Activated CD4-positive, alpha-beta T cell treated with anti-CD3 and anti-CD28 coated beads, Interleukin-2, amount 50 U/mL, for 1 hour (primary cell): ENCODE measurements around the gene RWDD2A.
"Not testable (repeated sequence)": the region's sequence is repeated elsewhere in the genome, so short reads cannot be mapped to it uniquely, and the experiment has no call there.

Experiments
- DNase-seq: peaks from one replicate; pipeline ENCODE4 v3.0.0-alpha.2; 2020

Gene RWDD2A

GRCh38 chr6:83192871-83193746 lies at the start of gene RWDD2A, which contains the start of gene PGM3:
Gene RWDD2A (plus strand): TSS chr6:83193357. CDS start chr6:83194452, 1,095 bp downstream.
Gene PGM3 (minus strand): TSS chr6:83193265. CDS start chr6:83191012, 2,253 bp downstream.
- DNase-seq, result peak; percentile 88

GRCh38 chr6:83151114-83151513 lies 42.0 kb upstream of the RWDD2A start:
- DNase-seq, result no peak

GRCh38 chr6:83152913-83153312 lies 40.2 kb upstream of the RWDD2A start:
- no peak for DNase-seq

- DNase-seq, result no peak
Measured at GRCh38 chr6:83153883-83154521, 39.2 kb upstream of the RWDD2A start.

GRCh38 chr6:83155794-83156193 lies 37.4 kb upstream of the RWDD2A start:
- DNase-seq, result no peak

- no peak for DNase-seq
Measured at GRCh38 chr6:83160167-83160566, 33.0 kb upstream of the RWDD2A start.

- DNase-seq, result no peak
Measured at GRCh38 chr6:83167726-83168278, 25.4 kb upstream of the RWDD2A start.

- DNase-seq, result no peak
Measured at GRCh38 chr6:83168556-83168955, 24.6 kb upstream of the RWDD2A start.

- no peak for DNase-seq
Measured at GRCh38 chr6:83169106-83169505, 24.1 kb upstream of the RWDD2A start.

- no peak for DNase-seq
Measured at GRCh38 chr6:83169511-83169910, 23.6 kb upstream of the RWDD2A start.

GRCh38 chr6:83176246-83176645 lies 16.9 kb upstream of the RWDD2A start:
- no peak for DNase-seq

GRCh38 chr6:83180426-83180950 lies 12.7 kb upstream of the RWDD2A start:
- DNase-seq, result no peak

- no peak for DNase-seq
Measured at GRCh38 chr6:83182114-83182513, 11.0 kb upstream of the RWDD2A start.

- DNase-seq, result no peak
Measured at GRCh38 chr6:83183082-83183828, 9.9 kb upstream of the RWDD2A start.

GRCh38 chr6:83185096-83185495 lies 8.1 kb upstream of the RWDD2A start:
- DNase-seq, result no peak

- no peak for DNase-seq
Measured at GRCh38 chr6:83188501-83188900, 4.7 kb upstream of the RWDD2A start.

- no peak for DNase-seq
Measured at GRCh38 chr6:83190626-83191025, 2.5 kb upstream of the RWDD2A start.

- DNase-seq, result not testable (repeated sequence)
Measured at GRCh38 chr6:83191974-83192373, 1.2 kb upstream of the RWDD2A start.

GRCh38 chr6:83192456-83192855 lies 701 bp upstream of the RWDD2A start:
- DNase-seq, result no peak

- peak; percentile 2 for DNase-seq
Measured at GRCh38 chr6:83193747-83194566, 800 bp downstream of the RWDD2A start.

GRCh38 chr6:83198486-83199172 lies 5.5 kb downstream of the RWDD2A start:
- no peak for DNase-seq
